WTC11 (cell line): ENCODE results near the gene CRAMP1. TPM values are rescaled to one million over a fixed set of nuclear protein-coding genes. Genes with fewer than 3 reads are reported as not detected.

Source experiments
- ATAC-seq: fragments of 200-7000 bp; cut with Tn5 transposase; 2 replicates; pipeline ENCODE4 v1.10.0; 2021; ENCODE audit warnings: mild to moderate bottlenecking, moderate library complexity
- CTCF ChIA-PET: fragments of 300-600 bp; sonication (Branson Sonifier 250); formaldehyde crosslinking; loops from one replicate; lab custom pipeline; 2021; ENCODE audit warnings: antibody characterized with exemption; lab: Charles Lee
- POLR2A ChIA-PET: fragments of 350-600 bp; sonication (Branson Sonifier 250); formaldehyde crosslinking; loops from one replicate; lab custom pipeline; 2021; ENCODE audit warnings: antibody characterized with exemption; lab: Charles Lee
- DNase-seq: peaks from one replicate; pipeline ENCODE4 v3.0.0; 2021; ENCODE audit warnings: low spot score
- H3K27ac Mint-ChIP-seq: 2 replicates; pipeline ENCODE4 v1.8.0; 2021; ENCODE audit warnings: mixed read lengths
- H3K27me3 Mint-ChIP-seq: 2 replicates; pipeline ENCODE4 v1.8.0; 2021; ENCODE audit warnings: low read depth, mild to moderate bottlenecking, moderate library complexity, mixed read lengths
- H3K36me3 Mint-ChIP-seq: 2 replicates; pipeline ENCODE4 v1.8.0; 2021; ENCODE audit warnings: mixed read lengths
- H3K4me1 Mint-ChIP-seq: 2 replicates; pipeline ENCODE4 v1.8.0; 2022; ENCODE audit warnings: mixed read lengths
- H3K4me3 Mint-ChIP-seq: 2 replicates; pipeline ENCODE4 v1.8.0; 2021; ENCODE audit warnings: mild to moderate bottlenecking, moderate library complexity, mixed read lengths
- H3K9me3 Mint-ChIP-seq: 2 replicates; pipeline ENCODE4 v1.8.0; 2021; ENCODE audit warnings: mixed read lengths
- ATF1 ChIP-seq: sonication (generic); formaldehyde crosslinking; IDR thresholded peaks from 2 replicates; pipeline ENCODE4 v1.8.1; 2023; ENCODE audit warnings: mild to moderate bottlenecking, moderate library complexity, missing genetic modification reagents
- ATF3 ChIP-seq: sonication (generic); formaldehyde crosslinking; conservative IDR thresholded peaks from 2 replicates; pipeline ENCODE4 v1.8.1; 2022; ENCODE audit warnings: mild to moderate bottlenecking, missing genetic modification reagents
- CBFB ChIP-seq: sonication (generic); formaldehyde crosslinking; IDR thresholded peaks from 2 replicates; pipeline ENCODE4 v1.8.1; 2022; ENCODE audit warnings: mild to moderate bottlenecking, low read depth, missing genetic modification reagents
- CTCF ChIP-seq: fragments of 200-600 bp; IDR thresholded peaks from 2 replicates; pipeline ENCODE4 v1.8.0; 2022; ENCODE audit warnings: antibody characterized with exemption
- E2F5 ChIP-seq: sonication (generic); formaldehyde crosslinking; IDR thresholded peaks from 2 replicates; pipeline ENCODE4 v1.8.1; 2022; ENCODE audit warnings: mild to moderate bottlenecking, moderate library complexity, missing genetic modification reagents
- ESRRA ChIP-seq: sonication (generic); formaldehyde crosslinking; IDR thresholded peaks from 2 replicates; pipeline ENCODE4 v1.8.1; 2022; ENCODE audit warnings: mild to moderate bottlenecking, missing genetic modification reagents, borderline replicate concordance
- FOXJ3 ChIP-seq: sonication (generic); formaldehyde crosslinking; IDR thresholded peaks from 2 replicates; pipeline ENCODE4 v1.9.0; 2021; ENCODE audit warnings: missing genetic modification reagents, mild to moderate bottlenecking, borderline replicate concordance
- GABPB1 ChIP-seq: sonication (generic); formaldehyde crosslinking; IDR thresholded peaks from 2 replicates; pipeline ENCODE4 v1.8.1; 2023; ENCODE audit warnings: mild to moderate bottlenecking, missing genetic modification reagents
- GTF2I ChIP-seq: fragments of 250-450 bp; sonication (Bioruptor Pico); conservative IDR thresholded peaks from 2 replicates; pipeline ENCODE4 v1.4.0; 2021; ENCODE audit warnings: mild to moderate bottlenecking
- HMGXB4 ChIP-seq: sonication (generic); formaldehyde crosslinking; IDR thresholded peaks from 2 replicates; pipeline ENCODE4 v1.8.1; 2023; ENCODE audit warnings: mild to moderate bottlenecking, moderate library complexity, missing genetic modification reagents
- IRF2 ChIP-seq: sonication (generic); formaldehyde crosslinking; IDR thresholded peaks from 2 replicates; pipeline ENCODE4 v1.8.0; 2022; ENCODE audit warnings: low read depth, missing genetic modification reagents, borderline replicate concordance
- MLX ChIP-seq: sonication (generic); formaldehyde crosslinking; IDR thresholded peaks from 2 replicates; pipeline ENCODE4 v1.8.1; 2023; ENCODE audit warnings: mild to moderate bottlenecking, missing genetic modification reagents, moderate library complexity
- NFE2L1 ChIP-seq: sonication (generic); formaldehyde crosslinking; IDR thresholded peaks from 2 replicates; pipeline ENCODE4 v1.8.1; 2023; ENCODE audit warnings: missing genetic modification reagents
- PRRX2 ChIP-seq: fragments of 250-450 bp; sonication (Bioruptor Pico); IDR thresholded peaks from 2 replicates; pipeline ENCODE4 v1.8.0; 2021; ENCODE audit warnings: mild to moderate bottlenecking
- RELA ChIP-seq: sonication (generic); formaldehyde crosslinking; IDR thresholded peaks from 2 replicates; pipeline ENCODE4 v1.8.1; 2022; ENCODE audit warnings: missing genetic modification reagents, mild to moderate bottlenecking, borderline replicate concordance
- ZMAT4 ChIP-seq: fragments of 250-450 bp; sonication (Bioruptor Pico); IDR thresholded peaks from 2 replicates; pipeline ENCODE4 v1.9.0; 2021; ENCODE audit warnings: mild to moderate bottlenecking
- ZNF138 ChIP-seq: sonication (generic); formaldehyde crosslinking; conservative IDR thresholded peaks from 2 replicates; pipeline ENCODE4 v1.8.1; 2022; ENCODE audit warnings: mild to moderate bottlenecking, moderate library complexity, missing genetic modification reagents
- ZNF416 ChIP-seq: fragments of 250-450 bp; sonication (Bioruptor Pico); IDR thresholded peaks from 2 replicates; pipeline ENCODE4 v1.9.0; 2021; ENCODE audit warnings: mild to moderate bottlenecking, inconsistent platforms
- ZNF512 ChIP-seq: sonication (generic); formaldehyde crosslinking; IDR thresholded peaks from 2 replicates; pipeline ENCODE4 v1.8.1; 2022; ENCODE audit warnings: missing genetic modification reagents, borderline replicate concordance
- ZNF532 ChIP-seq: fragments of 250-450 bp; sonication (Bioruptor Pico); IDR thresholded peaks from 2 replicates; pipeline ENCODE4 v1.9.0; 2021; ENCODE audit warnings: mild to moderate bottlenecking, borderline replicate concordance
- total RNA-seq: library from RNA; stranded (reverse); gene quantifications from 3 replicates; pipeline ENCODE4 v1.2.3, GENCODE V29; 2021

Gene CRAMP1
- total RNA-seq, 1 experiment from 2014 or later: 27.4 TPM

GRCh38 chr16:1573301-1573700, 38.9 kb upstream of the CRAMP1 start:
- no peak overlapping the region for H3K27ac Mint-ChIP-seq
- no peaks in the 10 kb centered on the region for H3K4me1 Mint-ChIP-seq
- DNase-seq (no peak), ATAC-seq (no peak)
- H3K27me3 Mint-ChIP-seq: no peaks in the 10 kb centered on the region
- ChIA-PET CTCF (interaction anchor here (0.7 to 1.5 kb wide), 4 partner anchors 82 to 191 kb away, joined by 3 to 4 read pairs (median 4); partner anchors contain the start of gene MAPK8IP3), POLR2A (no interaction called here)
- peaks cover 18% of the 10 kb centered on the region for H3K36me3 Mint-ChIP-seq
- no peak overlapping the region for H3K4me3 Mint-ChIP-seq
- TF ChIP-seq GABPB1 (CRISPR knock-in tag) (no peak), RELA (CRISPR knock-in tag) (no peak), GTF2I (CRISPR knock-in tag) (no peak), ZNF138 (no peak), CBFB (CRISPR knock-in tag) (no peak), ZNF512 (no peak), ATF3 (no peak), NFE2L1 (CRISPR knock-in tag) (no peak), ZNF416 (no peak), E2F5 (no peak), FOXJ3 (CRISPR knock-in tag) (no peak), HMGXB4 (CRISPR knock-in tag) (no peak), MLX (no peak), CTCF (no peak)
- H3K9me3 Mint-ChIP-seq: peaks cover 5% of the 10 kb centered on the region

GRCh38 chr16:1575578-1575977, 36.6 kb upstream of the CRAMP1 start:
- Mint-ChIP-seq H3K4me1 (no peaks in the 10 kb centered on the region), H3K9me3 (peaks cover 5% of the 10 kb centered on the region), H3K4me3 (no peak overlapping the region), H3K27me3 (no peaks in the 10 kb centered on the region), H3K27ac (no peak overlapping the region), H3K36me3 (peaks cover 27% of the 10 kb centered on the region)
- CTCF ChIA-PET: no interaction called here
- DNase-seq (no peak), ATAC-seq (no peak)
- POLR2A ChIA-PET: no interaction called here
- TF ChIP-seq ATF1 (CRISPR knock-in tag) (no peak), ZMAT4 (no peak), CTCF (no peak), ZNF532 (CRISPR knock-in tag) (no peak), PRRX2 (CRISPR knock-in tag) (no peak), ZNF512 (no peak), IRF2 (CRISPR knock-in tag) (no peak), ESRRA (CRISPR knock-in tag) (no peak)
